ENCODE data around the gene TFEC. TPM values are rescaled to one million over a fixed set of nuclear protein-coding genes. Genes with fewer than 3 reads are reported as not detected.

The TFEC gene
- total and polyA plus RNA-seq, 2 of the 4 experiments (the other 2 are of a cell fraction) = under 0.01 to 0.02 TPM

- Histone ChIP-seq H2BK5ac (ENCODE audit: low read depth, low read length, poor library complexity, severe bottlenecking) (no peak overlapping the region), H4K5ac (ENCODE audit: low read depth, low read length) (no peak overlapping the region), H2AK9ac (replicated peaks; ENCODE audit: low read depth, low read length, poor library complexity) (no peak overlapping the region), H4K8ac (ENCODE audit: low read depth in 2 of 2, low read length in 2 of 2) (no peak overlapping the region), H3K9me1 (ENCODE audit: insufficient read depth, low read length) (no peaks in the 10 kb centered on the region), H2BK15ac (ENCODE audit: low read depth, low read length) (no peak overlapping the region), H4K91ac (ENCODE audit: insufficient read depth, low read depth, low read length) (no peak overlapping the region), H2AFZ (replicated peaks; ENCODE audit: low read length, poor library complexity) (no peak overlapping the region), H3K23ac (ENCODE audit: low read depth, low read length) (no peak overlapping the region), H2AK5ac (ENCODE audit: low read depth, low read length) (no peak overlapping the region), H3K9ac (ENCODE audit: low read depth, low read length) (no peak overlapping the region), H2BK20ac (ENCODE audit: low read depth, low read length) (no peak overlapping the region), H3K4me1 (ENCODE audit: control insufficient read depth, insufficient read depth, low read length) (no peaks in the 10 kb centered on the region), H2BK120ac (ENCODE audit: low read depth, low read length) (no peak overlapping the region), H3K79me1 (ENCODE audit: low read depth in 1 of 2, low read length in 2 of 2) (no peaks in the 10 kb centered on the region), H3K27ac (ENCODE audit: insufficient read depth, low read length) (no peak overlapping the region), H3K56ac (ENCODE audit: extremely low read depth, insufficient read depth, low read length) (no peak overlapping the region), H3K4ac (ENCODE audit: low read depth, low read length) (no peak overlapping the region), H3K14ac (replicated peaks; ENCODE audit: low read depth, low read length) (no peak overlapping the region), H3K36me3 (ENCODE audit: control insufficient read depth, insufficient read depth, low read length) (no peaks in the 10 kb centered on the region), H3K27me3 (ENCODE audit: control insufficient read depth, insufficient read depth, low read length) (no peaks in the 10 kb centered on the region), H3K4me2 (ENCODE audit: low read depth, low read length) (no peak overlapping the region), H3K18ac (ENCODE audit: low read depth, low read length) (no peak overlapping the region), H3K4me3 (ENCODE audit: insufficient read depth, low read depth, low read length) (no peak overlapping the region), H4K20me1 (ENCODE audit: insufficient read depth, low read length) (no peaks in the 10 kb centered on the region), H3K9me3 (ENCODE audit: control insufficient read depth, insufficient read depth, low read length) (no peaks in the 10 kb centered on the region)
- ChIA-PET POLR2A (ENCODE audit: unreplicated experiment) (no interaction called here), CTCF (interaction anchor here (0.8 kb wide), 1 partner anchor 212 kb away, joined by 3 read pairs; no protein-coding TSS in a partner anchor)
- no TSS peak for BruUV-seq (replicated peaks)
- in situ Hi-C loops (cut with MboI; ENCODE audit: low sequenced_read_pairs) = no loop called here
- no CpG with 5 or more reads among the region's 3 CpGs for WGBS, 2 experiments (ENCODE audit: extremely low coverage in 2 of 2, insufficient read length in 1 of 2)
- DNase-seq = peak; percentile 19
- ATAC-seq (ENCODE audit: low read depth) = peak; percentile 46; the same call in 1 of the 2 replicates
- TF ChIP-seq BHLHE40 (IDR thresholded peaks at IDR 0.05; ENCODE audit: low read depth, low read length) (no peak), SMC3 (IDR thresholded peaks at IDR 0.05; ENCODE audit: low read depth, low read length) (no peak), USF2 (IDR thresholded peaks at IDR 0.05; ENCODE audit: low read depth, low read length) (0 out of 2 replicates have a peak, but pooled peaks have one; percentile 19), NFE2L2 (IDR thresholded peaks at IDR 0.05; ENCODE audit: low read depth, low read length) (no peak), RCOR1 (IDR thresholded peaks at IDR 0.05; ENCODE audit: insufficient replicate concordance, low read length) (no peak)
- intact Hi-C loops (cut with micrococcal nuclease) = loop anchor here (2.0 to 5.0 kb wide), 3 partner anchors 211 to 1829 kb away; no protein-coding TSS in a partner anchor
- dilution Hi-C loops (cut with HindIII; ENCODE audit: low sequenced_read_pairs, unreplicated experiment) = no loop called here
These were observed 119.1 kb downstream of the TFEC start for GRCh38 chr7:115911465-115911864.
